Fibroblast of skin of right quadriceps (primary cell): ENCODE data around the gene STAG1.
"Not testable (repeated sequence)": the region's sequence is repeated elsewhere in the genome, so short reads cannot be mapped to it uniquely, and the experiment has no call there.

ENCODE experiments used
- DNase-seq: peaks from one replicate; pipeline ENCODE4 v3.0.0-alpha.2; 2013

STAG1 gene

GRCh38 chr3:136380530-136380929 is 371.6 kb downstream of the STAG1 start:
- DNase-seq: peak; percentile 25

GRCh38 chr3:136378011-136378410 is 374.2 kb downstream of the STAG1 start:
- DNase-seq: no peak

DNA sequence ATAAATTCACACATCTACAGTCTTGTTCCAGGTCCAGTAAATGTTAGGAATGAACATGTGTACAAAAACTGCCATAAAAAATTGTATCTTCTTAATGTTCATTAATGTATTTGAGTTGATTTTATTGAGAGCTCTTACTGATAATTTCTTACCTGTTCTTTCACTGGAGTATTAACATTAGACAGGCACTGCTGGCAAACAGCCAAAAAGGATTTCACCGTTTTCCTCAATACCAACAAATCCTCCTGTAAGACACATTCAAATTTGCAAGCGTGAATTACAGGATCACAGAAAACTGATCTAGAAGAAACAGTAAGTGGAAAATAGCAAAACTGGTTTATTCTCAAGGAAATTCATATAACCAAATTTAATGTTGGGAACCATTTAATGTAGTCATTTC is 374.7 kb downstream of the STAG1 start:
- no peak for DNase-seq

GRCh38 chr3:136375800-136376199 is 376.4 kb downstream of the STAG1 start:
- not testable (repeated sequence) for DNase-seq

DNA sequence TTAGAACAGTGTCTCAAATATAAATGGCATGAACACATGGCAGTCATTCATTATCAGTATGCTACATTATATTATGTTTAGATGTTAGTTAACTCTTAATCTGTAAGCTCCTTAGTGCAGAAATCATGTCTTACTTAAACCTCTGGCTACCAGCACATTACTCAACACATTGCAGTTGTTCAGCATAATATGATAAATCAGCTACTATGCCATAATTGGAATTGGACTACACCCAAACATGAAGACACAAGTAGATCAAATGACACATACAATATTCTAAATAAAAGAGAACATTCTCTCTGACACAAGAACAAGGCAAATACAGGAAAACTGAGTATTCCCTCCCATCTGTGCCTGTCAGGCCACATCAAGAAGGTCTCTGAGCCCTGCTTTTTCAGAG is 385.9 kb downstream of the STAG1 start:
- peak; percentile 70 for DNase-seq

- DNase-seq: no peak
Observed at GRCh38 chr3:136353461-136353860, 398.7 kb downstream of the STAG1 start.

DNA sequence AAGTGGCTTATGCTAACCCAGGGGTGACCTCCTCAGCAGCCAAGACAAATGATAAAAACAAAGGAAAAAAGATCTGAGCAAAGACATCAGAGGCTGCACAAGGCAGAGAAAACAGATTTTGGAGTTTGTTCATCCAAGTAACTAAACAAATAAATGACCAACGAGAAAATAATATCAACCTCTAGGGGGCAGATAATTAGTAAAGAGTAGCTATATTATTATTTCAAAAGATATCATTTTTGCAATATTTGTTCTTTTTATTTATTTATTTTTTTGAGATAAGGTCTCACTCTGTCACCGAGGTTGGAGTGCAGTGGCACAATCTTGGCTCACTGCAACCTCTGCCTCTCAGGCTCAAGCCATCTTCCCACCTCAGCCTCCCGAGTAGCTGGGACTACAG is 400.3 kb downstream of the STAG1 start:
- DNase-seq: no peak

GRCh38 chr3:136351351-136351750 is 400.8 kb downstream of the STAG1 start:
- no peak for DNase-seq

- peak; percentile 81 for DNase-seq
Observed at GRCh38 chr3:136350557-136350956, 401.6 kb downstream of the STAG1 start.

GRCh38 chr3:136350132-136350531 is 402.0 kb downstream of the STAG1 start:
- DNase-seq: peak; percentile 96

- no peak for DNase-seq
Observed at GRCh38 chr3:136346486-136346885, 405.7 kb downstream of the STAG1 start.

DNA sequence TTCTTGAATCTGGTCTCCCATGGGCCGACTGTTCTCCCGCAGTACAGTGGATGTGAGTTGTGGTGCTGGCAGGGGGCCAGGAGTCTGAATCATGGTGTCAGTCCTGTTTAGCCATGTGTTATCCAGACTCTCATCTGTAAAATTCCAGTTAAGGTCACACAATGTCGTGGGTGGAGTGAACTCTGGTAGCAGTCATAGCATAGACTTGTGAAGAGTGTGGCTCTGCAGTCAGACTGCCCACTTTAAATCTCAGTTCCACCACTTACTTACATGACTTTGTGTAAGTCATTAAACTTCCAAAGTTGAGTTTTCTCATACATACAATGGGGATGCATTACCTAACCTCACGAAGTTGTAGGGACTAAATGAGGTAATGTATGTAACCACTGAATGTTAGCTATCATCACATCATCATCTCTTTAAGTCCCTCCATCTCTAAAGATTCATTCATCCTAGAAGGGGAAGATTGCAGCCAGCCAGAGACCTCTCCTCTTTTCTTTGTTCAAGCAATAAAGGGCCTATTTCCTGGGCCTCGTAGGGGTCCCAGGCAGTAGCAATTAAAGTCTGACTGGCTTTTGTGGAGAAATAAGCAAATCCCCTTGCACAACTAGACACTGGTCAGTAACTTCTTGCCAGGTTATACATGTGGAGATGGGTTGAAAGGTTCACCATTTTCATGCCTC is 408.2 kb downstream of the STAG1 start:
- peak; percentile 94 for DNase-seq

DNA sequence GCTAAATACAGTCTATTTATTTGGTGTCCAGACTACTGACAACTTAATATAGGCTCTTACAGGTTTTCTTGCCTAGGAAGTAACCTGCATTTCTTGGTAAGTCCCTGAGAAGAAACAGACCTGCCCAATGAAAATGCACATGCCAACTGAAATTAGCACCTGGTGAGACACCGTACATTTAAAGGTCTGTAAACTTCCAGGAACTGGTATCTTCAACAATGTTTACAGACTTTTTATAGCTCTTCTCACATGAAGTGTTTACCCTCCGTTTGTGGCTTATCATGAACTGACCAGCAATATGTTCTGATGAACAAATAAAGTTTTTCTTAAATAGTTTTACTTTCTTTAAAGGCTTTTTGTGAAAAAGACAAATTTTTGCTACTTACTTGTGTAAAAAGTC is 408.7 kb downstream of the STAG1 start:
- DNase-seq: no peak

GRCh38 chr3:136336329-136337100 is 415.7 kb downstream of the STAG1 start:
- DNase-seq: peak; percentile 13

DNA sequence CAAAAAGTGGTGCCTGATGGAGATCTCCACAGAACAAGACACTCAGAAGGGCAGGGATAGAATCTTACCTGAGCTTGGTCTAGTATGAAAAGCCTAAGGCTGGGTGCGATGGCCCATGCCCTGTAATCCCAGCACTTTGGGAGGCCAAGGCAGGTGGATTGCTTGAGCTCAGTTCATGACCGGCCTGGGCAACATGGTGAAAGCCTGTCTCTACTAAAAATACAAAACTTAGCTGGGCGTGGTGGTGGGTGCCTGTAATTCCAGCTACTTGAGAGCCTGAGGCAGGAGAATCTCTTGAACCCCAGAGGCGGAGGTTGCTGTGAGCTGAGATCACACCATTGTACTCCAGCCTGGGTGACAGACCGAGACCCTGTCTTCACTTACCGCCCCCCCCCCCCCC is 417.5 kb downstream of the STAG1 start:
- not testable (repeated sequence) for DNase-seq

- no peak for DNase-seq
Observed at GRCh38 chr3:136334209-136334608, 418.0 kb downstream of the STAG1 start.

DNA sequence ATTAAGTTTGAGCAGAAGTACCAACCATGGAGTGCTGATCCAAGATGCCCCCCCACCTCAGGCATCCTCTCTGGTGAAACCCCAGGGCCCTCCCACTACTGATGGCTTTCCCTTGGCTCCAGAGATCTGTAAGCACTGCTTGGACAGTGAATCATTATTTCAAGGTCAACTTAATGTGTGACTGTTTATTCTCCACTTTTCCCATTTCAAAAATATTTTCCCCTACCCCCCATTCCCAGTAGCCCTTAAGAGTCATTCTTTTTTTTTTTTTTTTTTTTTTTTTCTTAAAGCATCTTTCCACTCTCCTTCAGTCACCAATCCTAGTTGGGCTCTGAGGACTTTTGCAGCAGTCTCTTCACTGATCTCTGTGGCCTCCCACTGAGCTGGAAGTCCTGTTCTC is 419.4 kb downstream of the STAG1 start:
- peak; percentile 72 for DNase-seq

GRCh38 chr3:136332302-136332701 is 419.9 kb downstream of the STAG1 start:
- no peak for DNase-seq

DNA sequence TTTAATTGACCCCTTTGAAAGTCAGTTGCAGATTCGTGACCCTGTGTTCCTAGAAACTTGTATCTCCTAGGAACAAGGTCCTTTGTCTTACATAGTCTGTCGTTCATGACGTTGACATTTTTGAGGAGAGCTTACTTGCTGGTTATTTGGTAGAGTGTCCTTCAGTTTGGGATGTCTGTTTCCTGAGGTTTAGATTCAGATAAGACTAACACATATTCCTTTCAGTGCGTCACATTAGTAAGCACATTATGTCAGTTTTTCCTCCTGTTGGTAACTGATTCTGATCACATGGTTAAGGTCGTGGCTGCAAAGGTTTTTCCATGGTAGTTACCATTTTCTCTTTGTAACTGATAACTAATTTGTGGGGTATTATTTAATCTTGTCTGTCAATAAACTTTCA is 421.3 kb downstream of the STAG1 start:
- no peak for DNase-seq

- DNase-seq: no peak
Observed at GRCh38 chr3:136329593-136329992, 422.6 kb downstream of the STAG1 start.

GRCh38 chr3:136327671-136328070 is 424.5 kb downstream of the STAG1 start:
- no peak for DNase-seq

DNA sequence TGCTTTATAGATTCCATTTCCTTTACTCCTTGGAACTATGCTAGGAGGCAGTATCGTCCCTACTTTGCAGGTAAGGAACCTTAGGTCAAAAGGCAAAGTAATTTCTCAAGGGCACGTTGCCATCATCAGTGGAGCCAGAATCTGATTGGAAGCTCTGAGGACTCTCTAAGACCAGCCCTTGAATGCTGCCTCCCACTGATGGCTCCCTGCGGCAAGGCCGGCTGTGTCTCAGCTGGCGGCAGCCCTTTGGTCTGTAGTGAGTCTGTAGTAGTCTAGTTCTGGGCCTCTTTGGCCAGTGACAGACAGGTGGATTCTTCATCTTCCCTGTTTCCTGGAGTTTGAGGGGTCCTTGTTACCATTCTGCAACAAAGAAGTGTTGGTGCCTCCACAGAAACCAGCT is 425.9 kb downstream of the STAG1 start:
- no peak for DNase-seq

GRCh38 chr3:136311968-136312367 is 440.2 kb downstream of the STAG1 start:
- DNase-seq: no peak

- no peak for DNase-seq
Observed at GRCh38 chr3:136311261-136311660, 440.9 kb downstream of the STAG1 start.

- peak; percentile 43 for DNase-seq
Observed at GRCh38 chr3:136305879-136306278, 446.3 kb downstream of the STAG1 start.
